Thoracic aorta (tissue), 2 donors: ENCODE measurements around the gene GCGR. TPM values are rescaled to one million over a fixed set of nuclear protein-coding genes. Genes with fewer than 3 reads are reported as not detected.

ENCODE experiments used
- ATAC-seq: fragments of 150-250 bp; one replicate; pipeline ENCODE4 v1.8.0; 2017; ENCODE audit warnings: low read depth; ENCODE audit not compliant: insufficient number of reproducible peaks, low FRiP score
- DNase-seq: peaks from one replicate; pipeline ENCODE4 v3.0.0-alpha.2; 2020; ENCODE audit warnings: low spot score
- H3K27ac ChIP-seq, 2 donors: fragments of 200-600 bp; sonication (generic); 1 replicate in 1 of 2; 2 replicates in 1 of 2; pipeline ENCODE4 v1.5.1; 2016; ENCODE audit warnings: mild to moderate bottlenecking in 2 of 2, moderate library complexity in 2 of 2
- H3K27me3 ChIP-seq: fragments of 200-600 bp; sonication (generic); replicated peaks from 2 replicates; pipeline ENCODE4 v1.6.0; 2016; ENCODE audit warnings: mild to moderate bottlenecking; ENCODE audit not compliant: insufficient read depth
- H3K36me3 ChIP-seq: fragments of 200-600 bp; sonication (generic); one replicate; pipeline ENCODE4 v1.5.1; 2016
- H3K4me1 ChIP-seq, 2 donors: fragments of 200-600 bp; sonication (generic); 1 replicate in 1 of 2; 2 replicates in 1 of 2; pipeline versions ENCODE4 v1.5.1 to v1.6.0; 2016; ENCODE audit warnings: low read depth in 2 of 2, mild to moderate bottlenecking in 1 of 2; ENCODE audit not compliant: control insufficient read depth in 1 of 2
- H3K4me3 ChIP-seq: fragments of 200-600 bp; sonication (generic); 2 replicates; pipeline ENCODE4 v1.5.1; 2016; ENCODE audit warnings: mild to moderate bottlenecking
- H3K9me3 ChIP-seq: fragments of 200-600 bp; sonication (generic); 2 replicates; pipeline ENCODE4 v1.5.1; 2016
- total RNA-seq, 2 donors: library from RNA; depleted of rRNA; stranded (reverse); fragments of >200 nt; gene quantifications; one replicate each; pipeline versions ENCODE4 v1.1.0 to v1.2.3, GENCODE V29; 2016
- TF ChIP-seq, protein P1 (sequence below): fragments of 200-600 bp; sonication (generic); IDR thresholded peaks from one replicate; pipeline ENCODE4 v1.5.1; 2019; ENCODE audit warnings: antibody characterized with exemption

GCGR gene
- total RNA-seq, 2 donors from 2014 or later: not detected

DNA sequence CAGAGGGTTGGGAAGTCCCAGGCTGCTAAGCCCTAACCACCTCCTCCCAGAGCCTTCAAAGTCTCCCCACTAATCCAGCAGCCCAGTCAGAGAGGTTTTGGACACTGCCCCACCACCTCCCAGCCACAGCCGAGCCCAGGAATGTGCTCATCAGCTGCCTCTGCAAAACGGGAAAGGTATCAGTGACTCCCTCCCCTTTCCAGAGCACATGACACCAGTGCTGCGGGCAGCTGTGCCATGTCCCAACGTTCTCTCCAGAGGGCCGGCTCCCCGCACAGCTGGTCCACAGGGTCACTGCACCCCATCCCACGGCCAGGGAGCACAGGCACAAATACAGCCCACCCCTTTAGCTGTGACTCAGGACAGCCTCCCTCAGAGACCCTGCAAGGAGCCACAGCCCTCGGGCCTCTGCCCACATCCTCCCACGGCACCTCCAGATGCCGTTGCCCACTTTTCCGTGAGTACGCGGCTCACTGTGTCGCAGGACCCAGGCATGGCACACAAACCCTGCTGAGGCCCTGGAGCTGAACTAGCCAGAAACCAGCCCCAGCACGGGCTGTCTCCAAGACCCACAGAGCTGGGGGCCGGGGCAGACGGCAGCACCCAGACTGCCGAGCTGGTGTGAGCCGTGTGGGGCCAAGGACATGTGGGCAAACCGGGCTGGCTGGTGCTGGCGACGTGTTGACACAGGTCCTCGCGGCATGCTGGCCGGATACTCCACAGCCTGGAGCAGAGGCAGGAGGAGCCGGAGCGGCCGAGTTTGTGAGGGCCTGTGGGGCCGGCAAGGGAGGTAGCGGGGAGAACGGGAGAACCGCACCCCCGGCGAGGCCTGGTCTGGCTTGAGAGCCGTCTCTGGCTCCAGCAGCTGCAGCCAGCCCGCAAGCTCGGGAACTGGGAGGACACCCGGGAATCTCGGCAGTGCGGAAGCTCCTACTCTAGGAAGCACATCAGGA lies 37.2 kb downstream of the GCGR start:
- Histone ChIP-seq H3K4me1 (no peaks in the 10 kb centered on the region), H3K27me3 (no peaks in the 10 kb centered on the region), H3K4me3 (no peak overlapping the region), H3K36me3 (peaks cover 35% of the 10 kb centered on the region), H3K9me3 (no peaks in the 10 kb centered on the region), H3K27ac (no peak overlapping the region)
- DNase-seq (no peak), ATAC-seq (no peak)
- TF ChIP-seq, protein P1, sequence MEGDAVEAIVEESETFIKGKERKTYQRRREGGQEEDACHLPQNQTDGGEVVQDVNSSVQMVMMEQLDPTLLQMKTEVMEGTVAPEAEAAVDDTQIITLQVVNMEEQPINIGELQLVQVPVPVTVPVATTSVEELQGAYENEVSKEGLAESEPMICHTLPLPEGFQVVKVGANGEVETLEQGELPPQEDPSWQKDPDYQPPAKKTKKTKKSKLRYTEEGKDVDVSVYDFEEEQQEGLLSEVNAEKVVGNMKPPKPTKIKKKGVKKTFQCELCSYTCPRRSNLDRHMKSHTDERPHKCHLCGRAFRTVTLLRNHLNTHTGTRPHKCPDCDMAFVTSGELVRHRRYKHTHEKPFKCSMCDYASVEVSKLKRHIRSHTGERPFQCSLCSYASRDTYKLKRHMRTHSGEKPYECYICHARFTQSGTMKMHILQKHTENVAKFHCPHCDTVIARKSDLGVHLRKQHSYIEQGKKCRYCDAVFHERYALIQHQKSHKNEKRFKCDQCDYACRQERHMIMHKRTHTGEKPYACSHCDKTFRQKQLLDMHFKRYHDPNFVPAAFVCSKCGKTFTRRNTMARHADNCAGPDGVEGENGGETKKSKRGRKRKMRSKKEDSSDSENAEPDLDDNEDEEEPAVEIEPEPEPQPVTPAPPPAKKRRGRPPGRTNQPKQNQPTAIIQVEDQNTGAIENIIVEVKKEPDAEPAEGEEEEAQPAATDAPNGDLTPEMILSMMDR: no peak

DNA sequence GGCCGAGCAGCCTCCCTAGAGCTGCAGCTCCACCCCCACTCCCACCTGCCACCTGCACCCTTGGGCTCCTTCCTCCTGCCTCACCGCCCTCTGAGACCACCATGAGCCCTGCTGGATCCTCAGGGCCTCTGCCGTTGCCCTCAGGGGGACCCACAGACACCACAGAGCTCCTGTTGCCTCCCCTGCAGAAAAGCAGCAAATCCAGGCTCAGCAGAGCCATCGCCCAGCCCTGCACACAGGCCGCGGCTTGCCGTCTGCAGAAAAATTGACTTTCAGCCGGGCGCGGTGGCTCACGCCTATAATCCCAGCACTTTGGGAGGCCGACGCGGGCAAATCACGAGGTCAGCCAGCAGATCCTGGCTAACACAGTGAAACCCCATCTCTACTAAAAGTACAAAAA lies 37.9 kb downstream of the GCGR start:
- H3K4me1 ChIP-seq: no peaks in the 10 kb centered on the region
- ATAC-seq (no peak), DNase-seq (no peak)
- no peaks in the 10 kb centered on the region for H3K9me3 ChIP-seq
- peaks cover 43% of the 10 kb centered on the region for H3K36me3 ChIP-seq
- H3K4me3 ChIP-seq: no peak overlapping the region
- H3K27me3 ChIP-seq: no peaks in the 10 kb centered on the region
- TF ChIP-seq, protein P1: no peak
- H3K27ac ChIP-seq: no peak overlapping the region

GRCh38 chr17:81842378-81842724 lies 38.4 kb downstream of the GCGR start:
- ATAC-seq (no peak), DNase-seq (no peak)
- Histone ChIP-seq H3K27me3 (no peaks in the 10 kb centered on the region), H3K4me3 (no peak overlapping the region), H3K9me3 (no peaks in the 10 kb centered on the region), H3K4me1 (no peaks in the 10 kb centered on the region), H3K27ac (no peak overlapping the region), H3K36me3 (peaks cover 48% of the 10 kb centered on the region)
- TF ChIP-seq, protein P1: no peak

- TF ChIP-seq, protein P1: no peak
- Histone ChIP-seq H3K4me1 (no peaks in the 10 kb centered on the region), H3K27ac (no peak overlapping the region), H3K9me3 (no peaks in the 10 kb centered on the region), H3K27me3 (no peaks in the 10 kb centered on the region), H3K4me3 (no peak overlapping the region), H3K36me3 (peaks cover 51% of the 10 kb centered on the region)
- DNase-seq: no peak
- ATAC-seq: no peak
These were observed 39.0 kb downstream of the GCGR start for GRCh38 chr17:81842725-81843504.

GRCh38 chr17:81843713-81844326 lies 39.9 kb downstream of the GCGR start:
- H3K36me3 ChIP-seq: peaks cover 51% of the 10 kb centered on the region
- no peak overlapping the region for H3K27ac ChIP-seq
- ATAC-seq: no peak
- H3K9me3 ChIP-seq: no peaks in the 10 kb centered on the region
- no peaks in the 10 kb centered on the region for H3K27me3 ChIP-seq
- H3K4me3 ChIP-seq: no peak overlapping the region
- no peaks in the 10 kb centered on the region for H3K4me1 ChIP-seq
- TF ChIP-seq, protein P1: no peak
- DNase-seq: no peak
